Cerebellar cortex (tissue), 1 donor: Measurements from ENCODE around the gene SOX2.

ENCODE experiments used
- DNase-seq: peaks from one replicate; pipeline ENCODE4 v3.0.0-alpha.2; 2015; ENCODE audit warnings: low spot score

Gene SOX2

DNA sequence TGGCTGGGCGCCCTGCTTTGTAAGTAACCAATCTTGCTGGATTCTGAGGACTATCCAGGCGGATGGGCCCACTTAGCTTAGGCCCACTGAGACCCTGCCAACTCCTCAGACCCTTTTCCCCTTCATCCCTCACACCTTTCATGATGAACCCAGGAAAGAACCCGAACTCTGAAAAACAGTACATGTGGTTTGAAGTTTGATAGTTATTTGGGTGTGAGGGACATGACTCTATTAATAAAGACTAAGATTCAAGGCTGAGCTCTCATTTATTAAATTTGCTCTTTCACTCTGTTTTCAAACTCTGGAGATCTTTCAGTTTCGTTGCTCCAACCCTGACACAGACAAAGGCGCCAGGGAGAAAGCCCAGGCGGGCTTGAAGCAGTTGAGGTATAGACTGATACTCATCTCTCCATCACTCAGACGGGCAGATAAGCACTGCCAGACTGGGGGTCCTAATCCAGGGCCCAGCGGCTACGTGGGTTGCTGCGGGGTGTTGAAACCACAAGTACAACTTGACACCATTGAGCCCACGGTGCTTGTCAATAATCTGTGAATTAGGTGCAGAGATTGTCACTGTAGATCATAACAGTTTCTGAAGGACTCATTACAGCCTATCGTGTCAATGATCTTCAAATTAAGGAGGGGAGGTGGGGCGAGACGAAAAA, 7.2 kb upstream of the SOX2 start:
- no peak for DNase-seq

DNA sequence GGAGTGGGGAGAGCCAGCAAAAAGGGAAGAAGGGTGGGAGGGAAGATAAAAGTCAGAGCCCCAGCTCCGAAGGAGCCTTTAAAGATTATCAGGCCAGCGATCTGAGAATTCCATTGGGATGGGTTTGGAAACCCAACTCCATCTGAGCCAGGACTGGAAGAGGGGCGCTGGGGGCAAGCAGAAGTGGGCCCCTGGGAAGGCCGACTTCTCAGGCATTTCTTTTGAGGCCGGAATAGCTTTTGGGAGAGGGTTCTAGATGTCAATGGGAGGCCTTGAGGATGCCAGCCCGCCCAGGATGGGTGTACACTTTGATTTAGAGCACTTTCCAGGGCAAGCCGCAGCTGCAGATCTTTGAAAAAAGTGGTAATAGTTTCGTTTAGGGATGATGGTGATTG, 6.6 kb upstream of the SOX2 start:
- DNase-seq, result no peak

DNA sequence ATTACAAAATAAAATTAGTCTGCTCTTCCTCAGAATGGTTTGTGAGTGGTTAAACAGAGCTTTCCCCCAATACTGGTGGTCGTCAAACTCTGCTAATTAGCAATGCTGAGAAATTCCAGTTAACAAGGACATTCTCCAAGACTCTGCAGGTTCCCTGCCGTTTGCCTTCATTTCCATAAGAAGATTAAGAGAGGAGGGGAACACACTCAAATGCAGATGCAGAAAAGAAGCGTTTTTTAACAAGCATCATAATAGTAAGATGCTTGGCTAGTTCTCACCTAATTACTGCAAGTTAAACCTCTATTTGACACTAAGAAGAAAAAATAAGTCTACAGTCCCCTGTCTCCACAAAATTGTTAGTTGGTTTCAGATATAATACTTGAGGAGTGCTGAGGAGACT, 3.7 kb upstream of the SOX2 start:
- DNase-seq, result no peak

DNA sequence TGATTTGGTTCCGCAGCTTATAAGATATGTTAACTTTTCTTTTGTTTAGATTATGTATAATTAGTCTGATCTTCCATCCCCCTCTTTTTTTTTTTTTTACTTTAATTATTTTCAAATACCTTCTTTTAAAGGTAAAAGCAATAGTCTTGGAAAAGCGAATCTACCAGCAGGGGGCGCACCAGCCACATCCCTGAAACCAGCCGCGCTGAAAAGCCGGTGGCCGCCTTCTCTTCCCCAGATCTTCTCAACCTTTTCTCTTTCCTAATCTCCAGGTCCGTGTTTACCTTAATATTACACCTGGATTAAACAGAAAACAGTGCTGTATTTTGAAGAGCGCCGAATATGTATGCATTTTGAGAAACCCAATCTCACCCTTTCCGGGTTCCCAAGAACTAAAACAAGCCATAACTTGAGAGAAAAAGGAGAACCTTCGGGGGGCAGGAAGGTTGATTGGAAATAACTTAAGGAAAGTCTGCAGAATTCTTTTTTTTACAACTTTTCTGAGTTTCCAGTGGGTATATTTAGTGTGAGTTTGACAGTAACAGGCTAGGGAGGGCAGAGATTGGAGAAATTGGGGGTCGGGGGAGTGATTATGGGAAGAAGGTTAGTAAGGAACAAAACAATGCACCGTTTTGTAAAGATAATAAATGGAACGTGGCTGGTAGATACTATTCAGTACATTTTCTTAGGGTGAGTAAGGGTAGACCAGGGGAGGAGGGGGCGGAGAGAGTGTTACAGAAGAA, 2.0 kb upstream of the SOX2 start:
- DNase-seq, result peak; percentile 45

DNA sequence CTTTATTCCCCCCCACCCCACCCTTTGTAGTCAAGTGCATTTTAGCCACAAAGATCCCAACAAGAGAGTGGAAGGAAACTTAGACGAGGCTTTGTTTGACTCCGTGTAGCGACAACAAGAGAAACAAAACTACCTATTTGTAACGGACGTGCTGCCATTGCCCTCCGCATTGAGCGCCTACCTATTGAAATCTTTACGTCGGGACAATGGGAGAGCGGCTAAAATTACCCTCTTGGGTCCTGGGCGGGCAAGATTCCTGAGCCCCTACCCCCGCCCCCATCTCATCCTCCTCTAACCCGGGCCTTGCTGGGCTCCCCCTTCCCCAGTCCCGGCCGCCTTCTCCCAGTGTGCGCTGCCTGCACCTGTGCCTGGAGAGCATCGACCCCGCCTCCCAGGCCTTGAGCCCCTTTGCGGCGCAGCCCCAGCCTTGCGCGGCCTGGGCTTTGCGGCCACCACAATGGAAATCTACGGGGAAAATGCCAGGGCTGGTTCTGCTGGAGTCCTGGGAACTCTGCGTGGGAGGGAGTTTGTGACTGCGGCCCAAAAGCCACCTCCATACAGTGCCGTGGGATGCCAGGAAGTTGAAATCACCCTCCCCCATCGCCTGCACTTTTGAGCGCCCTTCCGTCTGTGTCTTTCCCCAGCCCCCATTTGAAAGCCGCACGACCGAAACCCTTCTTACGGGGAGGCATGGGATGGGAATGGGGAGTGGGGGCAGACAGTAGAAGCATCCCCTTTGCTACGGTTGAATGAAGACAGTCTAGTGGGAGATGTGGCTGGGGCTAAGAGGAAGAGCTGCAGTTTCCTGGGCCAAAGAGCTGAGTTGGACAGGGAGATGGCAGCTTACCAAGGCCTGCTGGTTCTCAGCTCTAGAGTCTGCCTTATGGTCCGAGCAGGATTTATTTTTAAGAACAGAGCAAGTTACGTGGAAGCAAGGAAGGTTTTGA, 1.1 kb upstream of the SOX2 start:
- DNase-seq, result no peak

DNA sequence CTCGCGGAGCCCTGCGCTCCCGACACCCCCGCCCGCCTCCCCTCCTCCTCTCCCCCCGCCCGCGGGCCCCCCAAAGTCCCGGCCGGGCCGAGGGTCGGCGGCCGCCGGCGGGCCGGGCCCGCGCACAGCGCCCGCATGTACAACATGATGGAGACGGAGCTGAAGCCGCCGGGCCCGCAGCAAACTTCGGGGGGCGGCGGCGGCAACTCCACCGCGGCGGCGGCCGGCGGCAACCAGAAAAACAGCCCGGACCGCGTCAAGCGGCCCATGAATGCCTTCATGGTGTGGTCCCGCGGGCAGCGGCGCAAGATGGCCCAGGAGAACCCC, 464 bp downstream of the SOX2 start:
- no peak for DNase-seq

DNA sequence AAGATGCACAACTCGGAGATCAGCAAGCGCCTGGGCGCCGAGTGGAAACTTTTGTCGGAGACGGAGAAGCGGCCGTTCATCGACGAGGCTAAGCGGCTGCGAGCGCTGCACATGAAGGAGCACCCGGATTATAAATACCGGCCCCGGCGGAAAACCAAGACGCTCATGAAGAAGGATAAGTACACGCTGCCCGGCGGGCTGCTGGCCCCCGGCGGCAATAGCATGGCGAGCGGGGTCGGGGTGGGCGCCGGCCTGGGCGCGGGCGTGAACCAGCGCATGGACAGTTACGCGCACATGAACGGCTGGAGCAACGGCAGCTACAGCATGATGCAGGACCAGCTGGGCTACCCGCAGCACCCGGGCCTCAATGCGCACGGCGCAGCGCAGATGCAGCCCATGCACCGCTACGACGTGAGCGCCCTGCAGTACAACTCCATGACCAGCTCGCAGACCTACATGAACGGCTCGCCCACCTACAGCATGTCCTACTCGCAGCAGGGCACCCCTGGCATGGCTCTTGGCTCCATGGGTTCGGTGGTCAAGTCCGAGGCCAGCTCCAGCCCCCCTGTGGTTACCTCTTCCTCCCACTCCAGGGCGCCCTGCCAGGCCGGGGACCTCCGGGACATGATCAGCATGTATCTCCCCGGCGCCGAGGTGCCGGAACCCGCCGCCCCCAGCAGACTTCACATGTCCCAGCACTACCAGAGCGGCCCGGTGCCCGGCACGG, 991 bp downstream of the SOX2 start:
- DNase-seq, result no peak

DNA sequence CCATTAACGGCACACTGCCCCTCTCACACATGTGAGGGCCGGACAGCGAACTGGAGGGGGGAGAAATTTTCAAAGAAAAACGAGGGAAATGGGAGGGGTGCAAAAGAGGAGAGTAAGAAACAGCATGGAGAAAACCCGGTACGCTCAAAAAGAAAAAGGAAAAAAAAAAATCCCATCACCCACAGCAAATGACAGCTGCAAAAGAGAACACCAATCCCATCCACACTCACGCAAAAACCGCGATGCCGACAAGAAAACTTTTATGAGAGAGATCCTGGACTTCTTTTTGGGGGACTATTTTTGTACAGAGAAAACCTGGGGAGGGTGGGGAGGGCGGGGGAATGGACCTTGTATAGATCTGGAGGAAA, 1.5 kb downstream of the SOX2 start:
- DNase-seq, result no peak

DNA sequence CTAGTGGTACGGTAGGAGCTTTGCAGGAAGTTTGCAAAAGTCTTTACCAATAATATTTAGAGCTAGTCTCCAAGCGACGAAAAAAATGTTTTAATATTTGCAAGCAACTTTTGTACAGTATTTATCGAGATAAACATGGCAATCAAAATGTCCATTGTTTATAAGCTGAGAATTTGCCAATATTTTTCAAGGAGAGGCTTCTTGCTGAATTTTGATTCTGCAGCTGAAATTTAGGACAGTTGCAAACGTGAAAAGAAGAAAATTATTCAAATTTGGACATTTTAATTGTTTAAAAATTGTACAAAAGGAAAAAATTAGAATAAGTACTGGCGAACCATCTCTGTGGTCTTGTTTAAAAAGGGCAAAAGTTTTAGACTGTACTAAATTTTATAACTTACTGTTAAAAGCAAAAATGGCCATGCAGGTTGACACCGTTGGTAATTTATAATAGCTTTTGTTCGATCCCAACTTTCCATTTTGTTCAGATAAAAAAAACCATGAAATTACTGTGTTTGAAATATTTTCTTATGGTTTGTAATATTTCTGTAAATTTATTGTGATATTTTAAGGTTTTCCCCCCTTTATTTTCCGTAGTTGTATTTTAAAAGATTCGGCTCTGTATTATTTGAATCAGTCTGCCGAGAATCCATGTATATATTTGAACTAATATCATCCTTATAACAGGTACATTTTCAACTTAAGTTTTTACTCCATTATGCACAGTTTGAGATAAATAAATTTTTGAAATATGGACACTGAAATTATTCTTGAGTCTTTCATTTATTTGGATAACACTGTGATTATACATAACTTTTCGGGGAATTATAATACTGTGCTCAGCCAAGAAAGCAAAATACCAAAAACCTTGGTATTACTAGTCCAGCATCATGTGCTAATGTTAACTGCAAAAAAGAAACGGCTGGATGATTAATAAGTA, 2.2 kb downstream of the SOX2 start:
- DNase-seq, result no peak

DNA sequence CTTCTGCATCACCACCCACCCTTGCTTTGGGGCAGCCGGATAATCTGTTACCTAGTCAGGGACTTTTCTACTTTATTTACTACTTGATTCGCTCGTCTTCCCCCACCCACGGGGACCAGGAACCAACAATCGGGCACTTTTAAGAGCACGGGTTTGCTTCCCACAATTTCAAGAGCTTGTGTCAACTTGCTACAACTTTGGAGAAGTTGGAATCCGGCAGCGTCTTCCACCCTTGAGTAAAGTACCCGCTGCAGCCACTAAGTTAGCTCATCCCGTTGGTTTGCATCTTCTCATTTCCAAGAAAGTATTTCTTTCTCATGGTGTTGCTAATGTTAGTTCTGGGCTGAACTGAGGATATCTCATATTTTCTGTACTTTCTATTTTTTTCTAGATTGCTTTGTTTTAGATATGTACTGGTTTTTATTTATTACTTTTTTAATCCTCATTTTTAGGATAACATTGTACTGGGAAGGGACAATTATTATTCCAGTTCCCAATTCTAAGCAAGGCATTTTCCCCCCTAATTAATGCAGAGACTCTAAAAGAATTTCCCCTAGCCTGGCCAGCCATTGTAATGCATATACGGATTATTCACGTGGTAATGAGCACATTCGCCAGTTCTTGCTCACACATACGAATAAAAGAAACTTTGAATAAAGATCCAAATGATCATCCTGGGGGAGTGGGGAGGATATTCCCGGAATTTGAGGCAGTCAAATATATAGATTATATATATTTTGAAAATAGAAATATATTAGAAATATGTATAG, 4.0 kb downstream of the SOX2 start:
- no peak for DNase-seq

DNA sequence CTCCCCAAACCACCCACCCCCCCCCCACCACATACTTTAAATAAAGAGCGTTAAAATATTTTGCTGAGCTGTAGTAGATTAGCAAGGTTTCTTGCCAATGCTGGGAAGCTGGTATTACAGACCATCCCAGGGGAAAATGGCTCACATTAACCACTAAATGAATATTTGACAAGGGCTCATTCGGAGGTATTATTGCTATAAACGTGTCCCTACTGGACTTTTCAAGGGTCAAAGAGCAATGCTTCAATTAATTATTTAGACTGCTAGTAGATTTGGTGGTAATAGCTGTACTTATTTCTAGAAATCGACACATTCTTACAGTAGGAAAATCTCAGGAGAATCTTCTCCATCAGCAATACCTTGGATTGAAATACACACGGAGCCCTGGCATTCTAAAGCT, 5.2 kb downstream of the SOX2 start:
- DNase-seq, result no peak

DNA sequence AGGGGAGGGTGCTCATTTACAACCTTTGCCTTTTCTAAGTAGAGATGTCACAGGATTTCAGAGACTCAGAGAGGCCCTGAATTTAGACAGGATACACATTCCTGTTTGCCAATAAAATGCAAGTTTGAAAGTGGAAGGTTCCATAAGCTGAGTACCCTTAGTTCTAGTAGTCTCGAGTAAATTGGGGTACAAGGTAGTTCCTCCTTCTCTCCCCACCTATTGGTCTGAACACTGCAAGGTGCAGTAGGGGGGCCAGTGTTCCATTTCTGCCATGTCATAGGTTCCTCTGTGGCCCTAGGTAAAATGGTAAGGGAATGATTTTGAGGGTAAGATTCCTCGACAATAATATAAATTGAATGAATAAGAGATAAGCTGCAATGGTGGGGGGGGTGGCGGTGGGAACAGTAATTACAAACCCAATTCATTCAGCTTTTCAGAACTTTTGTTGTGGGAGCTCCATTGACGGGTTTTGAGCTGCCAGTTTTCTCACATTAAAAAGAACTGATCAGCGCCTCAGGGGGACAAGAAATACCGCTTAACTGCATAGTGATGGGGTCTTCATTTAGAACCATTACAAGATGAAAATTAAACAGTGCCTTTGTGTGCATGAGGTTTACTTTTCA, 5.9 kb downstream of the SOX2 start:
- DNase-seq, result no peak

DNA sequence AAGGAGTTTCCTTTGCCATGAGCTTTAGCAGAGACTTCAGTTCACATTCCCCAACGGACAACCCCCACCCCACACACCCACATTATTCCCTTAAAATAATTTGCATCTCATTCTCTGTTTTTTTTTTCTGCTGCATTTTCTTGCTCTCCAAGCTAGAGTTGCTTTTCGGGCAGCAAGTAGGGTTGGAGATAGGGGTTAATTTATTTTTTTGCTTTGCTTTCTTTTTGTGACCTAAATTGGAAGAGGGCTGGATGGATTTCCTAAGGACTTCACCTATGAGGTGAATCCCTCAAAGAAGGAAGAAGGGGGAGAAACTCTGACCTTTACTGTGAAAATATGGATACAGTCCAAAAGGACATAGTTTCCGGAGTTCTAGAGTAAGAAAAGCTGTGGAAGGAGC, 6.6 kb downstream of the SOX2 start:
- DNase-seq, result no peak

DNA sequence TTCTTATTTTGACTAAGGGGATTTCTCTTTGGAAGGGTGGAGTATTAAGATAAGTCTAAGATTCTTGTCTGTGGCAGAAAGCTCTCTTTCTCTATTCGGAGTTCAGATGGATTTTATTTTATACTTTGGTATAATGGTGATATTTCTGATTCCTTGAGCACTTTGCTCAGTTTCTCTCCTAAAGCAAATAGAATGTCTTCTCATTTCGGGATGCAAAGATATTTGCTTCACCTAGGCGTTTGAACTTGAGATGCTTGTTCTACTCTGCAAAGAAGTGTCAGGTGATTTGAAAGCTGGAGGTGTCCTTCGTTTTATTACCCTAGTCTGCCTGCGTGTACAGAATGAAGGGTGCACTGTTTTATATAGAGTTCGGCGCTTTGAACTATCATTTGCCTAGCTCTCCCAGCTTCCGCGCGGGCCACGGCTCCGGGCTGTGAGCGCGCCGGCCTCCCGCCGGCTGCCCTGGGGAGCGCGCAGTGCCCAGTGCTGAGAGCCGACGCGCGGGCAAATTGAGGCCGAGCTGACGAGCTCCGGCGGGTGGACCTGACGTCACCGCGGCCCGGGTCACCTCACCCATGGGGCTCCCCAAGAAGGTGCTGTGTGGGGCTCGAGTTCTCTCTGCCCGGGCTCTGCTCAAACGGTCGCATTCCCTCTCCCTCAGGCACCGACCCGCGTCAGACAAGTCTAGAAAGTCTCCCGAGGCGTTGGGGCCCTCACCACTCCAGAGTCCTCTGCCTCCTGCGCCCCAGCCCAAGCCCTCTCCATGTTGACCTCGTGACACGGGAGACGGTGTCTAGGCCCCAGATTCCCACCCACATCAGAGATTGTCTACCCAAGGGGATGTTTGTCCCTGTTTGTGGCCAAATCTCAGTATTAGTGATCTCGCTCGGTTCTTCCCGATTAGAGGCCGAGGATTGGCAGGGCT, 7.5 kb downstream of the SOX2 start:
- no peak for DNase-seq

DNA sequence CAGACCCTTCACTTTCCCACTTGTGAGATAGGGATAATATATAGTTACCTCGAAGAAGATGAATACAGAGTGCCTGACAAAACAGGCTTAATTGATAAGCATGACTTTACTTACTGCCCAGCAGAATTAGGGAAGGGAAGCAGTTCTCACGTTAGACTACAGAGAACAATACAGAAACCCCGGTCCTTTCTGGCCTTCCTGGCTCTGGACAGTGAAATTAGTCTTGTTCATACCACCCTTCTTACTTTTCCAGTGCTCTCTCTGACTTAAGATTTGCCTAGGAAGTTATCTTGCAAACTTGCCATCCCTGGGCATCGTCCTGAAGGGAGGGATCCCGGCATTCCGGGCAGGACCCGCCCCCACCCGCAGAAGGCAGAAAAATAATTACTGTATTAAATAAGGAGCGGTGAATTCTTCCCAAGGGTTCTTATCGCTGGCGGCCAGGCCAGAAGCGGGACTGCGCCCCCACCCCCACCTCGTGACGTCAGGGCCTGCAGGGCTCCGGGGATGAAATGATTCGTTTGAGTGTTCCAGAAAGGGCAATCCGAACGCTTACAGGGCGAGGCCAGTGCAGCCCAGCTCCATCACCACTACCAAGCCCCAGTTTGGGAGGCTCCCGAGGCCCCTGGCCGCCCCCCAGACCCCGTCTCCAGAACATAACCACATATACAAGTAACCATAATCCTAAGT, 8.4 kb downstream of the SOX2 start:
- DNase-seq, result no peak

DNA sequence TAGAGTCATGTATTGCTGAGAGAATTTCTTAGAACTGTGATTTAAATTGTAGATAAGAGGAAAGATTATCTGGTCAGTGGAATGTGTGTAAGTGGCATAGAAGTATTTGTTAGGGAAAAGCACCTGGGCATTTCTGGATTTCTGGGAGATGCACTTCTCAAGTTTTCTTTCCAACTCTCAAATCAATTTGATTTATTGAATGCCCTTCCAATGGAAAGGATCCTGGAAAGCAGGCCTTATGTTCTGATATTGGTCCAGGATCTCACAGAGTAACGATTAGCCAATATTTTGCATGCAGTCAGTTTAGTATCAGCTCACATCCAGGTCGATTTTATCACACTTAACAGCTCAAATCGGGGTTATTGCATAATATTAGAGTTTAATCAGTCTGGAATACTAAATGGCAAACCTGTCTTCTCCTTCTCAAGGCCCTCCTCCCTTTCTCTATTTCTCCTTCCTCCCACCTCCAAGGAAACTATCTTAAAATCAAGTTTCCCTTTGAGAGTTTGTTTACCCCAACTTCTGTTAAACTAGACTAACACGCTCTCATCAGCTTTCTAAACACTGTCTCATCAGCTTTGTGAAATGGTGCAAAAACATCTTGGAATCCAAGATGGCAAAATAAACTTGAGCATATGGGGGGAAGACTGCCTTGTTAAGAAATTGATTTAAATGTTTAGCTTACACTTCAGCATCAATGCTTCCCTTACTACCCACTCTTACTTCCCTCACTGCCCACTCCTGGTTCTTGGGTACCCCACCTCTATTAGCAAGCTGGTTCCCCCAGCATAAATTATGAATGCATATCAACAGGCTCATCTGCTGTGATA, 9.5 kb downstream of the SOX2 start:
- no peak for DNase-seq

DNA sequence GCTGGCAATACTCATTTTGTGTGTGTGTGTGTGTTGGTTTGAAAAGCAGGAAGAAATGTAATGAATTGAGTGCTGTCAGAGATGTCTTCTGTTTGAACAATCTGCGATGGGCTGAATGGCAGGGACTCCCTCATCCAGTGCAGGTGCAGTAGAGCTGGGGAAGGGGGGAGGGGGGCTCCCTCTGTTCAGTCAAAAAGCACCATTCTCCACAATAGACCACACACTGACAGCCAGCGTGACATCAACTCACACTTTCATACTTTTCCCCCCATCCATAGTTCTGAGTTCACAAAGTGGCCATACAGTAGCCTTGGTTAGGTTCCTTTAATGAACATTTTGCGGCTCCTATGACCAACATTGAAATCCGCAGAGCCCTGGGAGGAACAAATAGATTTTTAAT, 10.4 kb downstream of the SOX2 start:
- DNase-seq, result no peak
